Gastrocnemius medialis (tissue), 4 donors: Measurements from ENCODE around the gene REG4. TPM values are rescaled to one million over a fixed set of nuclear protein-coding genes. Genes with fewer than 3 reads are reported as not detected.

ENCODE experiments used
- ATAC-seq, 2 donors: fragments of 150-250 bp; one replicate each; pipeline ENCODE4 v1.9.1; 2016
- DNase-seq, 2 donors: peaks; one replicate each; pipeline ENCODE4 v3.0.0-alpha.2; 2019
- H3K27ac ChIP-seq, 4 donors: fragments of 200-600 bp; sonication (generic); 1 replicate in 1 of 4; 2 replicates in 3 of 4; pipeline ENCODE4 v1.5.1; 2016 to 2018; ENCODE audit warnings: mild to moderate bottlenecking in 2 of 4, moderate library complexity in 1 of 4
- H3K27me3 ChIP-seq, 3 donors: fragments of 200-600 bp; sonication (generic) in 2 of 3; 1 replicate in 1 of 3; 2 replicates in 2 of 3; pipeline versions ENCODE4 v1.5.1 to v1.6.0; 2016 to 2019; ENCODE audit warnings: mild to moderate bottlenecking in 1 of 3, moderate library complexity in 1 of 3
- H3K36me3 ChIP-seq, 2 donors: fragments of 200-600 bp; sonication (generic) in 1 of 2; one replicate each; pipeline ENCODE4 v1.5.1; 2017 to 2018
- H3K4me1 ChIP-seq, 2 donors: fragments of 200-600 bp; sonication (generic) in 1 of 2; one replicate each; pipeline ENCODE4 v1.5.1; 2016 to 2017; ENCODE audit warnings: mild to moderate bottlenecking in 2 of 2
- H3K4me3 ChIP-seq, 4 donors: fragments of 200-600 bp; sonication (generic) in 3 of 4; 1 replicate in 1 of 4; 2 replicates in 3 of 4; pipeline ENCODE4 v1.5.1; 2016 to 2019; ENCODE audit warnings: mild to moderate bottlenecking in 2 of 4
- H3K9me3 ChIP-seq, 3 donors: fragments of 200-600 bp; sonication (generic) in 2 of 3; 1 replicate in 1 of 3; 2 replicates in 2 of 3; pipeline ENCODE4 v1.5.1; 2016 to 2019
- POLR2A ChIP-seq, 2 donors: fragments of 450-650 bp; IDR thresholded peaks; one replicate each; pipeline ENCODE4 v1.6.1; 2017; ENCODE audit warnings: antibody characterized with exemption in 2 of 2, mild to moderate bottlenecking in 2 of 2, moderate library complexity in 2 of 2
- in situ Hi-C, 4 donors: fragments of 200-750 bp; cut with MboI; loops; one replicate each; pipeline versions ENCODE4 v1.15.0 to v1.8.0; 2017; ENCODE audit warnings: low sequenced_read_pairs in 4 of 4
- intact Hi-C: fragments of 100-400 bp; cut with DNase I; formaldehyde crosslinking; loops from one replicate; pipeline ENCODE4 v1.15.1; 2023; ENCODE audit warnings: low total_unique reads
- total RNA-seq, 4 donors: library from RNA; depleted of rRNA; stranded (reverse); fragments of >200 nt; gene quantifications; one replicate each; pipeline versions ENCODE4 v1.1.0 to v1.2.3, GENCODE V29; 2016
- TF ChIP-seq, protein P1 (sequence below), 5 experiments: fragments of 450-650 bp in 3 of 5; fragments of 200-600 bp in 2 of 5; sonication (generic) in 2 of 5; IDR thresholded peaks in 4 of 5; conservative IDR thresholded peaks in 1 of 5; 1 replicate in 4 of 5; 2 replicates in 1 of 5; pipeline ENCODE4 v1.5.1; 2016 to 2019; ENCODE audit warnings: antibody characterized with exemption in 5 of 5, mild to moderate bottlenecking in 3 of 5, moderate library complexity in 3 of 5

The REG4 gene
- total RNA-seq, 4 donors from 2014 or later = not detected

DNA sequence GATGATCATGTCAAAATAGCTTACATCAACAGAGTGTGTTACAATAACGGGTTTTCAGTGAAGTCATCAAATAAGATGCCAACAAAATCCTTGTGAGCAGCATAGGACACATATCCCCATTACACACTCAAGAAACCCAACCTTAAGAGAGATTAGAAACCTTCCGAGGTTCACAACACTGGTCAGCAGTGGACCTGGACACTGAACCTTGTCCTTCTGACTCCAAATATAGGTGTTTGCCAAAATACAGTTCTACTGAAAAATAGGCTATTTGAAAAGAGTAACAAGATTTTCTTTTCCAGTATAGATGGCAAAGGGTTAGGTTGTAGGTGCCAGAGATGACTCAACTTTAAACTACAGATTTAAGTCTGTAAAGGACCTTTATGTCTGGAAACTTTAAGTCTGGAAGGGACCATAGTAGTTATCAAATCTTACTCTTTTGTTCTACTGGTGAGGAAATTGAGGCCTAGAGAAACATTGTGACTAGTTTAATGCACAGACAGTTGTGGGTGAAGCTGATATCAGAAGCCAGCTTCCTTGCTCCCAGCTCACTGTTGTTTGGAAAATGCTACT, 811 bp upstream of the REG4 start:
- in situ Hi-C loops (no loop called here), intact Hi-C loops (no loop called here)
- no peaks in the 10 kb centered on the region for H3K4me1 ChIP-seq
- H3K36me3 ChIP-seq = no peaks in the 10 kb centered on the region
- H3K27ac ChIP-seq = no peak overlapping the region
- H3K9me3 ChIP-seq = no peaks in the 10 kb centered on the region
- no peak for TF ChIP-seq POLR2A (IDR thresholded peaks at IDR 0.05)
- TF ChIP-seq, protein P1, sequence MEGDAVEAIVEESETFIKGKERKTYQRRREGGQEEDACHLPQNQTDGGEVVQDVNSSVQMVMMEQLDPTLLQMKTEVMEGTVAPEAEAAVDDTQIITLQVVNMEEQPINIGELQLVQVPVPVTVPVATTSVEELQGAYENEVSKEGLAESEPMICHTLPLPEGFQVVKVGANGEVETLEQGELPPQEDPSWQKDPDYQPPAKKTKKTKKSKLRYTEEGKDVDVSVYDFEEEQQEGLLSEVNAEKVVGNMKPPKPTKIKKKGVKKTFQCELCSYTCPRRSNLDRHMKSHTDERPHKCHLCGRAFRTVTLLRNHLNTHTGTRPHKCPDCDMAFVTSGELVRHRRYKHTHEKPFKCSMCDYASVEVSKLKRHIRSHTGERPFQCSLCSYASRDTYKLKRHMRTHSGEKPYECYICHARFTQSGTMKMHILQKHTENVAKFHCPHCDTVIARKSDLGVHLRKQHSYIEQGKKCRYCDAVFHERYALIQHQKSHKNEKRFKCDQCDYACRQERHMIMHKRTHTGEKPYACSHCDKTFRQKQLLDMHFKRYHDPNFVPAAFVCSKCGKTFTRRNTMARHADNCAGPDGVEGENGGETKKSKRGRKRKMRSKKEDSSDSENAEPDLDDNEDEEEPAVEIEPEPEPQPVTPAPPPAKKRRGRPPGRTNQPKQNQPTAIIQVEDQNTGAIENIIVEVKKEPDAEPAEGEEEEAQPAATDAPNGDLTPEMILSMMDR (IDR thresholded peaks at IDR 0.05 in 4 of 5, conservative IDR thresholded peaks at IDR 0.05 in 1 of 5) = no peak
- ATAC-seq (no peak), DNase-seq (no peak)
- H3K4me3 ChIP-seq = no peak overlapping the region
- peaks cover 0 to 3% (median 0%) of the 10 kb centered on the region in 3 donors for H3K27me3 ChIP-seq

DNA sequence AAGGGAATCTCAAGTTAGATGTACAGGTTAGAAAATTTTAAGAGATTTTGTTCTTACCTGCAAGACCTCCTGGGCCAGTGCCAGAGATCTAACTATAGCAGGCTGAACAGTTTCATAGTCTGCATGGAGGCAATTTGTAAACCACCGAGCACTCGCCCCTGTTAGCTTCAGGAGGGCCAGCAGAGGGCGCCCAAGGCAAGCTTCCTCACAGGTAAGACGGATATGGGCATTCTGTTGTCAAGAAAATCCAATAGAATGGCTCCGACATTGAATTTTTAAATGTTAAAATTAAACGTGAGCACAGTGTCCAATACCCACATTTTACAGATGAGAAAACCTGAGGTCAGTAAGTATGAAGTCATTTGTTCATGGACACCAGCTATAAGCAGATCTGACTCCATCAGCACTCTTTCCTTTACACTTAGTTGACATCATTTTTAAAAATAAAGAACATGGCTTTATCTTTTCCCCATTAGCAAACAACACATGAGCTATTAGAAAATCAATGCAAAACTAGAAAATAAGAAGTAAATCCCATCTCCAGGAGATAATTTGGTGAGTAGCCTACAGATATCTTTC, 2.2 kb downstream of the REG4 start:
- no peaks in the 10 kb centered on the region for H3K36me3 ChIP-seq
- peaks cover 0 to 3% (median 0%) of the 10 kb centered on the region in 3 donors for H3K27me3 ChIP-seq
- DNase-seq (peak; percentile 24 to 38), ATAC-seq (peak; percentile 60 to 65)
- H3K27ac ChIP-seq = no peak overlapping the region
- TF ChIP-seq, protein P1 (IDR thresholded peaks at IDR 0.05 in 4 of 5, conservative IDR thresholded peaks at IDR 0.05 in 1 of 5) = peak; percentile 45 to 85 (median 54)
- no peak for TF ChIP-seq POLR2A (IDR thresholded peaks at IDR 0.05)
- no peaks in the 10 kb centered on the region for H3K9me3 ChIP-seq
- in situ Hi-C loops (no loop called here), intact Hi-C loops (loop anchor here (5.0 kb wide), 1 partner anchor 67 kb away; no protein-coding TSS in a partner anchor)
- H3K4me1 ChIP-seq = no peaks in the 10 kb centered on the region
- H3K4me3 ChIP-seq = no peak overlapping the region

DNA sequence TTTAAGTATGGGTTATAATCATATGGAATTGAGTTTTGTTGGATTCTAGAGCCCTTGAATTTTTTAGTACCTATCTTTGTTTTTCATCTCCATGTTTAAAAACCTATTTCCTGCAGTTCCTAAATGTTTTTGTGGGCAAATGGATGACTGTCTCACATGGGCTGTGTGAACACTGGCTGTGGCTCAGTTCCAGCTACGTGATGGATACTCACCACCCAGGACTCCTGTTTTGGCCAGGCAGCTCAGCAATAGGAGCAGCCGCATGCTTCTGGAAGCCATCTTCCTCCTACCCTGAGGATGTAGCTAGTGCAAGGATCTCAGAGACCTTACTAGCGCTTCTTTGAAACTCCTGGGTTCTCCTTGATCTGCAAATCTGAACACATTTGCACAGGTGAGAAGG, 2.8 kb downstream of the REG4 start:
- in situ Hi-C loops = no loop called here
- no peak overlapping the region for H3K4me3 ChIP-seq
- H3K9me3 ChIP-seq = no peaks in the 10 kb centered on the region
- ATAC-seq (no peak), DNase-seq (no peak)
- no peaks in the 10 kb centered on the region for H3K4me1 ChIP-seq
- no peaks in the 10 kb centered on the region for H3K36me3 ChIP-seq
- no peak for TF ChIP-seq POLR2A (IDR thresholded peaks at IDR 0.05)
- H3K27ac ChIP-seq = no peak overlapping the region
- intact Hi-C loops = loop anchor here (5.0 kb wide), 1 partner anchor 66 kb away; no protein-coding TSS in a partner anchor
- H3K27me3 ChIP-seq = peaks cover 0 to 3% (median 0%) of the 10 kb centered on the region in 3 donors

DNA sequence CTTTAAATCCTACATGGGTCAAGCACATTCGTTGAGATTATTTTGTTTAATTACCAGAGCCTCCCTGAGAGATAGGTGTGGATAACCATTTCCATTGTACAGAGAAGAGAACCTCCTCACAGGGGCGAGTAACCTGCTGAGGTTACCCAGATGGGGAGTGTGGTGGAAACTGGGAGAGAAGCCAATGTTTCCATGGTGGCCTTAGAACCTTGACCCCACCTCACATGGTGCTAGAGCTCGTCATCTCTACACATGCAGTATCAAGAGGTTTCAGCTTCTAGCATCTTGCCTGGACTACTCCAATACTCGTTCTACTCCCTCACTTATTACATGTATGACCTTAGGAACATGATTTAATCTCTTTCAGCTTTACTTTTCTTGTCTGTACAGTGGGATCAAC, 4.8 kb downstream of the REG4 start:
- no peak for ATAC-seq
- Histone ChIP-seq H3K27me3 (peaks cover 0 to 3% (median 0%) of the 10 kb centered on the region in 3 donors), H3K36me3 (no peaks in the 10 kb centered on the region), H3K4me1 (no peaks in the 10 kb centered on the region), H3K9me3 (no peaks in the 10 kb centered on the region), H3K27ac (no peak overlapping the region), H3K4me3 (no peak overlapping the region)
- no peak for TF ChIP-seq POLR2A (IDR thresholded peaks at IDR 0.05)
- TF ChIP-seq, protein P1 (IDR thresholded peaks at IDR 0.05 in 4 of 5, conservative IDR thresholded peaks at IDR 0.05 in 1 of 5) = no peak
- in situ Hi-C loops (no loop called here), intact Hi-C loops (loop anchor here (5.0 kb wide), 1 partner anchor 64 kb away; no protein-coding TSS in a partner anchor)
- DNase-seq = no peak

DNA sequence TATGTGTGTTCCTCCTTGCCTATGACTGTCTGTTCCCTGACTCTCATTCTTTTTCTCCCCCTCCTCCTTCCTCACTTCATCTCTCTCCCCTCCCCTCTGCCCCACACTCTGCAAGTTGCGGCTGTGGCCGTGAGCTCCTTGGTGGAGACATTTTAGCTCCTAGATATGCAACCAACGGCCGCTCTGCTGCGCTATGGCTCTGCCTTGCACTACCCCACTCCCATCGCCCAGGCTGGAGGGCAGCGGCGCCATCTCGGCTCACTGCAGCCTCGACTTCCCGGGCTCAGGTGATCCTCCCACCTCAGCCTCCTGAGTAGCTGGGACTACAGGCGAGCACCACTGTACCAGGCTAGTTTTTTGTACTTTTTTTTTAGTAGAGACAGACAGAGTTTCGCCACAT, 5.5 kb downstream of the REG4 start:
- Histone ChIP-seq H3K4me1 (no peaks in the 10 kb centered on the region), H3K27ac (no peak overlapping the region), H3K9me3 (no peaks in the 10 kb centered on the region), H3K27me3 (peaks cover 0 to 3% (median 0%) of the 10 kb centered on the region in 3 donors), H3K4me3 (no peak overlapping the region), H3K36me3 (no peaks in the 10 kb centered on the region)
- TF ChIP-seq POLR2A (IDR thresholded peaks at IDR 0.05) = no peak
- TF ChIP-seq, protein P1 (IDR thresholded peaks at IDR 0.05 in 4 of 5, conservative IDR thresholded peaks at IDR 0.05 in 1 of 5) = no peak
- ATAC-seq = no peak
- DNase-seq = no peak
- intact Hi-C loops = loop anchor here (5.0 kb wide), 1 partner anchor 63 kb away; no protein-coding TSS in a partner anchor
- in situ Hi-C loops = no loop called here
